Lung (tissue), 12 donors: ENCODE measurements around the gene TLE2. TPM values are rescaled to one million over a fixed set of nuclear protein-coding genes. Genes with fewer than 3 reads are reported as not detected.

ENCODE experiments used
- ATAC-seq: fragments of 200-7000 bp; cut with Tn5 transposase; one replicate; pipeline ENCODE4 v1.9.1; 2020; ENCODE audit warnings: moderate number of reproducible peaks; ENCODE audit not compliant: insufficient read depth, low FRiP score
- DNase-seq, 3 donors: peaks; one replicate each; pipeline ENCODE4 v3.0.0-alpha.2; 2013 to 2017
- H3K27ac ChIP-seq, 2 donors: one replicate each; pipeline ENCODE4 v1.5.1; 2013; ENCODE audit warnings: mild to moderate bottlenecking in 2 of 2, moderate library complexity in 2 of 2, control low read depth in 1 of 2, inconsistent platforms in 1 of 2, low read depth in 1 of 2, low read length in 1 of 2
- H3K27me3 ChIP-seq, 3 donors: one replicate each; pipeline ENCODE4 v1.5.1; 2013; ENCODE audit warnings: low read length in 2 of 3; ENCODE audit not compliant: control insufficient read depth in 3 of 3, insufficient read depth in 3 of 3
- H3K36me3 ChIP-seq, 4 donors: one replicate each; pipeline ENCODE4 v1.5.1; 2013; ENCODE audit warnings: low read length in 4 of 4, mild to moderate bottlenecking in 1 of 4, moderate library complexity in 1 of 4; ENCODE audit not compliant: control insufficient read depth in 4 of 4, insufficient read depth in 4 of 4
- H3K4me1 ChIP-seq, 5 donors: one replicate each; pipeline ENCODE4 v1.5.1; 2013; ENCODE audit warnings: low read length in 5 of 5, mild to moderate bottlenecking in 2 of 5, moderate library complexity in 1 of 5; ENCODE audit not compliant: control insufficient read depth in 5 of 5, insufficient read depth in 5 of 5
- H3K4me3 ChIP-seq: one replicate; pipeline ENCODE4 v1.5.1; 2013; ENCODE audit warnings: mild to moderate bottlenecking, control low read depth, moderate library complexity
- H3K9ac ChIP-seq, 2 donors: one replicate each; pipeline ENCODE4 v1.5.1; 2013; ENCODE audit warnings: low read length in 2 of 2, control low read depth in 1 of 2; ENCODE audit not compliant: insufficient read depth in 1 of 2
- H3K9me3 ChIP-seq, 4 donors: one replicate each; pipeline ENCODE4 v1.5.1; 2013; ENCODE audit warnings: low read length in 3 of 4, mild to moderate bottlenecking in 1 of 4, moderate library complexity in 1 of 4; ENCODE audit not compliant: control insufficient read depth in 4 of 4, insufficient read depth in 3 of 4
- CTCF ChIP-seq: IDR thresholded peaks from 2 replicates; pipeline ENCODE4 v1.5.1; 2012; ENCODE audit warnings: mild to moderate bottlenecking; ENCODE audit errors: control extremely low read depth, extremely low read depth
- WGBS, 2 donors: extraction: QIAGEN DNeasy Blood & Tissue Kit; methylation state at CpG; one replicate each; pipeline ENCODE4 v1.1.7; 2013; 5-methylcytosine and 5-hydroxymethylcytosine counted together
- polyA plus RNA-seq, 2 donors: library from polyadenylated mRNA; stranded (reverse); fragments of 200-250 nt; gene quantifications; one replicate each; pipeline ENCODE4 v1.2.1, GENCODE V29; 2013
- total RNA-seq, 2 donors: library from RNA; depleted of rRNA in 1 of 2; stranded (reverse); fragments of >200 nt in 1 of 2; gene quantifications; one replicate each; pipeline ENCODE4 v1.2.1, GENCODE V29; 2014 to 2021
- donor health status: control.
- donor health status: control.
- donor health status: Bipolar disorder and iron deficiency.
- donor health status: healthy.
- donor health status: DM: yes; HTN: yes; CAD: no.

The TLE2 gene
- total and polyA plus RNA-seq, 4 donors = 30.8 to 47.1 (median 39.2) TPM

GRCh38 chr19:3047496-3048189 lies 18.6 kb upstream of the TLE2 start:
- Histone ChIP-seq H3K36me3 (no peaks in the 10 kb centered on the region), H3K27me3 (no peaks in the 10 kb centered on the region), H3K9ac (peak overlapping the region in 1 of 2 donors; percentile 74), H3K9me3 (no peaks in the 10 kb centered on the region), H3K4me1 (peaks cover 0 to 22% (median 3%) of the 10 kb centered on the region in 5 donors), H3K4me3 (no peak overlapping the region), H3K27ac (no peak overlapping the region)
- peak; percentile 92 to 97 (median 96) for DNase-seq
- peak; percentile 10 for ATAC-seq
- TF ChIP-seq CTCF = no peak
- WGBS, 2 donors = 11 to 13% methylated on average over 28 of the region's 28 CpGs

- Histone ChIP-seq H3K4me3 (no peak overlapping the region), H3K27ac (peak overlapping the region in 1 of 2 donors; percentile 26), H3K9me3 (no peaks in the 10 kb centered on the region), H3K36me3 (no peaks in the 10 kb centered on the region), H3K9ac (peak overlapping the region in 1 of 2 donors; percentile 74), H3K27me3 (no peaks in the 10 kb centered on the region), H3K4me1 (peaks cover 0 to 25% (median 3%) of the 10 kb centered on the region in 5 donors)
- WGBS, 2 donors = 3% methylated on average over 43 to 47 of the region's 47 CpGs
- ATAC-seq (no peak), DNase-seq (peak; percentile 82 to 96 (median 88))
- no peak for TF ChIP-seq CTCF
Measured at GRCh38 chr19:3046698-3047495, 17.8 kb upstream of the TLE2 start.

GRCh38 chr19:3045885-3046697 lies 17.0 kb upstream of the TLE2 start:
- H3K9ac ChIP-seq = no peak overlapping the region
- peaks cover 0 to 30% (median 3%) of the 10 kb centered on the region in 5 donors for H3K4me1 ChIP-seq
- H3K4me3 ChIP-seq = no peak overlapping the region
- H3K9me3 ChIP-seq = no peaks in the 10 kb centered on the region
- DNase-seq (no peak), ATAC-seq (no peak)
- H3K36me3 ChIP-seq = no peaks in the 10 kb centered on the region
- 56 to 62% methylated on average over 15 to 16 of the region's 16 CpGs for WGBS, 2 donors
- no peak for TF ChIP-seq CTCF
- H3K27me3 ChIP-seq = no peaks in the 10 kb centered on the region
- H3K27ac ChIP-seq = peak overlapping the region in 1 of 2 donors; percentile 26
